GM18508 (cell line): ENCODE data around the gene NKX6-2.

Source experiments
- ATAC-seq: cut with Tn5 transposase; IDR thresholded peaks from one replicate; pipeline ENCODE4 v1.9.1; 2021; ENCODE audit warnings: moderate number of reproducible peaks; ENCODE audit not compliant: insufficient read depth, unreplicated experiment

The NKX6-2 gene

DNA sequence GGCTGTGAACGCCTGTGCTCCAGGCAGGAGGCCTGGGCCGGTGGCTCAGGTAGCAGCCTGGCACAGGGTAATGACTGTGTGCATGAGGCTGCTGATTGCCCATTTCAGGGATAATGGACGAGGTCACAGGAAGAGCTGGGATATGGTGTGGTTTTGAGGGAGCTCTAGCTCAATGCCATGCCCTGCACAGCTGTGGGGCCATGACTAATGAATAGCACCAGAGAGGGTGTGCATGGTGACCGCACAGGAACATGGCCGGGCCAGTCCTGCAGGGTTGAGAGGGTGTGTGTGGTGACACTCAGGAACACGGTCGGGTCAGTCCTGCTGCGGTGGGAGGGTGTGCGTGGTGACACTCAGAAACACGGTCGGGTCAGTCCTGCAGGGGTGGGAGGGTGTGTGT, 21.8 kb downstream of the NKX6-2 start:
- no peak for ATAC-seq

DNA sequence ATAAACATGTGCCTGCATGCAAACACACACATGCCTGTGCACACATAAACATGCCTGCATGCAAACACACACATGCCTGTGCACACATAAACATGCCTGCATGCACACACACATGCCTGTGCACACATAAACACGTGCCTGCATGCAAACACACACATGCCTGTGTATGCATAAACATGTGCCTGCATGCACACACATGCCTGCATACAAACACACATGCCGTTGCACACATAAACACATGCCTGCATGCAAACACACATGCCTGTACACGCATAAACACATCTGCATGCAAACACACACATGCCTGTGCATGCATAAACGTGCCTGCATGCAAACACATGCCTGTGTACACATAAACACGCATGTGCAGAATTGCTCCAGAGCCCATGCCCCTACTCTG, 22.4 kb downstream of the NKX6-2 start:
- no peak for ATAC-seq

DNA sequence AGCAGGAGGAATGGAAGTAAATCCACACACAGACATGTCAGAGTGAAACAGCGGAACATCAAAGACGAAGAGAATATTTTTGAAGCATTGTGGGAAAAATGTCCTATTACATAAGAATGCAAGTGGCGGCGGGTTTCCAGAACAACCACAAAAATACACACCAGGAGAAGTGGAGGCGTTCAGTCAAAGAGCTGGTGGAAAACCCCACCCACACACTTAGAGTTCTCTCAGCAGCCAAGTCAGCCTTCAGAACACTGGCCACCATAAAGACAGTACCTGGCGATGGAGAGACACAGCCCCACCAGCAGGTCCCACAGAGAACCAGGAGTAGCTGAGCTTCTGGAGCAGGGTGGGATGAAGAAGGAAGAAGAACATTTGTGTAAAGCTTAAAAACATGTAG, 23.7 kb downstream of the NKX6-2 start:
- no peak for ATAC-seq

GRCh38 chr10:132761395-132762060, 24.4 kb downstream of the NKX6-2 start:
- ATAC-seq: no peak

GRCh38 chr10:132758865-132759264, 27.1 kb downstream of the NKX6-2 start:
- ATAC-seq: no peak

- ATAC-seq: no peak
Observed at GRCh38 chr10:132757171-132757570, 28.8 kb downstream of the NKX6-2 start.

GRCh38 chr10:132756591-132756990, 29.4 kb downstream of the NKX6-2 start:
- ATAC-seq: no peak

GRCh38 chr10:132755166-132755711, 30.7 kb downstream of the NKX6-2 start:
- no peak for ATAC-seq

DNA sequence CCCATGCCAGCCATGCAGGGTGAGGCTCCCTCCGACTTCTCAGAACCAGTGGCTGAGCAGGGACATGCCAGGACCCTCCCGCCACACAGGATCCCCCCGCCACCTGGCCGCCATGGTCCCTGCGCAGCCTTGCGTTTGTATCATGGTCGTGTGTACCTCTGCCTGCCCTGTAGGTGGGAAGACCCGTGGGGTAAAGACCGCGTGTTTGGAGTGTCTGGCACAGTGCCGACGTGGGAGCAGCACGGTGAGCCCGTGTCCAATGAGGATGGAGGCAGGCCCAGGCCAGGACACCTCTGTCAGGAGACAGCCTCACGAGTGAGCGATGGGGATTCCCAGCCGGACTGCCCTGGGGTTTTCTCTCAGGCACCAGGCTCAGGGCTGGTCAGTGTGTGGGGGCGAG, 31.9 kb downstream of the NKX6-2 start:
- no peak for ATAC-seq

DNA sequence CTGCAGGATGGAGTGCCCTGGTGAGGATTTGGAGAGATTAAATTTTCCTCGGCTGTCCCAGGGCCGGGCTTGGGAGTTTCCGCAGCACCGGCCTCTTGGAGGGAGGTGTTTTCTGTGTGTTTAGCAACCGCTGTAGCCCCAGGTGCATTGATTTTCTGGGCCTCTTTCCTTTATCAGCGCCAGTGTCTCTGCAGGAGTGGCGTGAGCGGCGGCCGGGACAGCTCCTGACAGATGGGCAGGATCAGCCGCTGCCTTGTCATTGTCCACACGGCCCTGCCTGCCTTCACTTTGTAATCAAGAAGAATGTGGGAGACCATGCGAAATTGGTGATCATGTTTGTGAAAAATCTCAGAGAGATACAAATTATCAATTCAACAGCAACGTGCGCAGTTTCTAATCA, 32.4 kb downstream of the NKX6-2 start:
- ATAC-seq: no peak

DNA sequence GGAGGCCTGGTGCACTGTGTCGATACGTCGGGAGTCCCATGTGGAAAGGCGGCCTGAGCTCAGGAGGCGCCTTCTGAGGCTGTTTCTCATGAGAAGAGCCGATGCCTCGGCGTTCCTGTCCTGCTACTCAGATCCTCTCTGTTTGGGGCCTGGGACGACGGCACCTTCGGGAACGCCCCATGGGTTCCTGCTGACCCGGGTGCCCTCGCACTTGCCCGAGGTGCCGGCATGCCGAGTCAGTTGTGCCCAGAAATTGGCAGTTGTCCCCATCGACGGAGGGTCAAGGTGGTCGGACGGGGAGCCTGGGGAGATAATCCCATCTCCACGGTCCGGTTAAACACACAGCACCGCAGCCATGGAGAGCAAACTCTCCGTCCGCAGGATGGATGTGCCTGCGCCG, 33.0 kb downstream of the NKX6-2 start:
- no peak for ATAC-seq

GRCh38 chr10:132752378-132752777, 33.6 kb downstream of the NKX6-2 start:
- no peak for ATAC-seq

GRCh38 chr10:132750936-132751335, 35.0 kb downstream of the NKX6-2 start:
- no peak for ATAC-seq

- no peak for ATAC-seq
Observed at GRCh38 chr10:132749371-132749795, 36.6 kb downstream of the NKX6-2 start.

DNA sequence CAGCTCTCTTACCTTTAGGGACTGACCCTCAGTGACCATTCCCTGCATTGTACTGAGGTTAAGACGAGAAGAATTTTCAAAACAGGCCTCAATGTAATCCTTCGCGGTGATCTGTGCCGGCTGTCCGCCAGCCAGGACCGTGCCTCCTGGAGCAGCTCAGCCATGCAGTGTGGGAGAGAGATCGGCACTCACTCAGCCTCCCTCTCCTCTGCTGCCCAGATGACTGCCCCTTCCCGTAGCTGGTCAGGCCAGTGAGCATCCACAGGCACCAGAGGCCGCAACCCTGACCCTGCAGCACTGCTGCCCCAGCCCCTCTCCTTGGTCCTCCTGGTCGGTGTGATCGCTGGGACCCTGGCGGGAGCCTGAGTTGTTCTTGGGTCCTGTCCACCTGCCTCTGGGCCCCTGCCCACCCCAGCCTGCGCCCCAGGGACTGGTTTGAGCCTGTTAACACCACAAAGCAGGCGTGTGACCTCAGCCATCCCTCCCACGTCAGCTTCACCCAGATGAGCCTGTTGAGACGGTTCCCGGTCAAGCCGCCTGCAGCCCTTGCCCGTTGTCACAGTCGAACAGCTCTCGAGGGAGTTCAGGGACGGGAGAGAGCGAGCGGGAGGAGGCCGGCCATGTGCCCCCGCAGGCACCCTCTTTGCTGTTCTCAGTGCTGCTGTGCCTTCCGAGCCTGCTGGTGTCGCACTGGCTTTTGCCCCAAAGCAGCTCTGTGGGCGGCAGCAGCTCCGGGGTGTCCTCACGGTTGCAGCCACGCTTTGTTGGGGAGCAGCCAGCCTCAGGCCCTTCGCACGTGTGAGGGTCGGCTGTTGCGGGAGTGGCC, 37.2 kb downstream of the NKX6-2 start:
- ATAC-seq: no peak

GRCh38 chr10:132748135-132748534, 37.8 kb downstream of the NKX6-2 start:
- no peak for ATAC-seq

DNA sequence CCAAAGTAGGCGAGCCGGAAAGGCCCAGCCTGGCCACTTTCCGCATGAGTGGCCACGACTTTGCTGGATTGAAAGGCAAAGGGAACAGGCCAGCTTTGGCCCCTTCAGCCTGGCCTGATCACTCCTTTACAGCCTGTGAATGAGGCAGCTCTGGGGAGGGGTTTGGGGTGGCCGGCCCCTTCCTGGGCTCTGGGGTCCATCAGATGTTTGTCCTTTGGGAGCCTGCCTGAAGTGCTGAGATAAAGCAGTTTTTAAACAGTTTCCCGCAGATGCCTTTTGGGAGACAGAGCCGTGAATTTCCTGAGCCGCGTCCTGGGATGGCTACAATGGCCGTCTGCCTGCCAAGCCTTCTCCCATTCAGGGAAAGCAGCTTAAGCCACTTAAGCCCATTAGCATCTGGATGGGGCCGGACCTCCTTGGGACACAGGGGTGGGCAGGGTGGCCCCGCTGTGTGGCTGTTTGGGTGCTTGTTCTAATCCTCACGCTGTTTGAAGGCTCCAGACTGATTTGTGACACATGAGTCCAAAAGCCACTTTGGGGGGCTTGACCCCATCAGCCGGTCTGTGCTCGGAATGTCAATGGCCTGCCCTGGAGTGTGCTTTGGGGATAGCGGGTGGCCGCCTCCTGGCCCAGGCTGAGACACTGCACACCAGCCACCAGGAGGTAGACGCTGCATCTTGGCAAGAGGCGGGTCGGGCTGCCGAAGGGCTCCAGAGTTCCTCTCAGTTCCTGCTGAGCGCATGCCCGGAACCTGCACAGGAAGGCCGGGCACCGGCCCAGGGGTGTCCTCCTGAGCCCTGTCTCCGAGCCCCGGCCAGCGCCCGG, 38.9 kb downstream of the NKX6-2 start:
- no peak for ATAC-seq

- ATAC-seq: no peak
Observed at GRCh38 chr10:132746386-132746785, 39.6 kb downstream of the NKX6-2 start.

DNA sequence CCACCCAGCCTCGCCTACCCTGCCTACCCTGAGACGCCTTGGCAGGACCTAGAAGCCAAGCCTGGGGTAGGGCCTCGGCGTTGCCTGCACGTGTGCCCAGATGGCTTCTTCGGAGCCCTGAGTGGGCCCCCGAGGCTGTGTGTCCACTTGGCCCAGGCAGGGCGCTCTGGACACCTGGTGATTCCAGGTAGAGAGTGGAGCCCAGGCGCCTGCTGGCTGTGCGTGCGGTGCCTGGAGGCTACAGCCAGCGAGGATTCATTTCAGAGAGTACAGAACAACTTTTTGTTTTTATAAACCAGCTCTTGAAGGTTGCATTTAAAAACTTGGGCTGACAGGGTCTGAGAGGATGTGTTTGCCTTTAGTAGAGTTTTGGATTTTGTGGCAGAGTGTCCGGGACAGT, 40.0 kb downstream of the NKX6-2 start:
- ATAC-seq: no peak

DNA sequence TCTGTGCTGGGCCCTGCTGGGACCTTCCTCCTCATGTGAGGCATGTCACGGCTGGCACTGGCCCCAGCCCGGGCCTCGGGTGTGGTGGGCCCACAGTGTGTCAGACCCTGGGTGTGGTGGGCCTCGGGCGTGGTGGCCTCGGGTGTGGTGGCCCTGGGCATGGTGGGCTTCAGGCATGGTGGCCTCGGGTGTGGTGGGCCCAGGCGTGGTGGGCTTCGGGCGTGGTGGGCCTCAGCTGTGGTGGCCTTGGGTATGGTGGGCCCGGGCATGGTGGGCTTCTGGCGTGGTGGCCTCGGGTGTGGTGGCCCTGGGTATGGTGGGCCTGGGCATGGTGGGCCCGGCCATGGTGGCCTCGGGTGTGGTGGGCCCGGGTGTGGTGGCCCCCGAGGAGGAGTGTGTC, 40.4 kb downstream of the NKX6-2 start:
- no peak for ATAC-seq

- no peak for ATAC-seq
Observed at GRCh38 chr10:132744839-132745238, 41.1 kb downstream of the NKX6-2 start.
